Fibroblast of villous mesenchyme (primary cell): ENCODE results near the gene ITPK1. TPM values are rescaled to one million over a fixed set of nuclear protein-coding genes. Genes with fewer than 3 reads are reported as not detected.
A peak's percentile ranks its signal among the peaks of the same experiment; 100 is the strongest.
"Not testable (repeated sequence)": the region's sequence is repeated elsewhere in the genome, so short reads cannot be mapped to it uniquely, and the experiment has no call there.

Experiments
- DNase-seq: peaks from one replicate; pipeline ENCODE4 v3.0.0-alpha.2; 2010; ENCODE audit warnings: low read depth
- H3K4me3 ChIP-seq: 2 replicates; pipeline ENCODE4 v1.5.1; 2011; ENCODE audit warnings: low read depth, mild to moderate bottlenecking, low read length
- CTCF ChIP-seq: IDR thresholded peaks from 2 replicates; pipeline ENCODE4 v1.5.1; 2012; ENCODE audit warnings: low read depth, mild to moderate bottlenecking, low read length; ENCODE audit not compliant: insufficient read depth
- total RNA-seq: library from RNA; depleted of rRNA; stranded (reverse); fragments of >200 nt; gene quantifications from 2 replicates; pipeline ENCODE4 v1.2.3, GENCODE V29; 2012

Gene ITPK1
- 11.6 and 15.5 TPM in 2 replicates for total RNA-seq

DNA sequence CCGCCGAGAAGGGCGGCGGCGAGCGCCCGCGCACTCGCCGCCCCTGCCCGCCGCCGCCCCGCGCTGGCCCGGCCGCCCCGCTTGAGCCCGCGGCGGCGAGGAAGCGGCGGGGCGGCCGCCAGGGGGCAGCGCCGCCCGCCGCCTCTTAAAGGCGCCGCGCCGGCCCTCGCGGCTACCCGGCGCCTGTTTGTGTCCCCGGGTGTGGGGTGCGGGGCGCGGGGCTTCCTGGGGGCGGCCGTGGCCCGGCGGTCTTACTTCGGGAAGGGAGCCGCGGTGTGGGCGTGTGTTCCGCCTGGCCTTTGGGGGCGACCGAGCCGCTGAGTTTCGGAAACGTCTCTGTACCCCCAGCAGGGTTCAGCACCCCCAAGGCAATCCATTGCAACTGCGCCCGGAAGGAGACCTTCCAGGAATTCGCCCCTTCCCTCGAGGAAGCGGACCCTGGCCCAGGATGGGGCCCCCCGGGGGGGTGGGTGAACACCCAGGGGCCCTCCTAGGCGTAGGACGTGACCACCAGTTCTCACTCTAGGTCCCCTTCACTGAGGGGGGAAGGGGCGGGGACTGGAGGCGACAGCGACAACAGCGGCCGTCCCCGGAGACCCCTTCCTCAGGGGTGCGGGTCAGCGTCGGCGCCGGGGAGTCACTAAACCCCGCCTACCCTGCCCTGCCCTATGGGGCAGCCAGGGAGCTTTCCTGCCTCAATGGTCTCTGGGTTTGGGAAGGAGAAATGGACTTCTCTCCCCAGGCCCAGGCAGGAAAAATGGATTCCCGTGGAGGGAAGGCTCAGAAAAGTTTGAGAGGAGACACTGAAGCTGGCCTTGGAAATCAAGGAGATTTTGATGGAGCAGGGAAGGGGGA is at the start of gene ITPK1:
Gene ITPK1 (minus strand): TSS at position 105 of the 855 bp plus-strand sequence. CDS start 762 bp downstream, outside the sequence.
- peak; percentile 4 for TF ChIP-seq CTCF
- H3K4me3 ChIP-seq = peak within 1 kb of the TSS; percentile 76
- DNase-seq = peak; percentile 48

DNA sequence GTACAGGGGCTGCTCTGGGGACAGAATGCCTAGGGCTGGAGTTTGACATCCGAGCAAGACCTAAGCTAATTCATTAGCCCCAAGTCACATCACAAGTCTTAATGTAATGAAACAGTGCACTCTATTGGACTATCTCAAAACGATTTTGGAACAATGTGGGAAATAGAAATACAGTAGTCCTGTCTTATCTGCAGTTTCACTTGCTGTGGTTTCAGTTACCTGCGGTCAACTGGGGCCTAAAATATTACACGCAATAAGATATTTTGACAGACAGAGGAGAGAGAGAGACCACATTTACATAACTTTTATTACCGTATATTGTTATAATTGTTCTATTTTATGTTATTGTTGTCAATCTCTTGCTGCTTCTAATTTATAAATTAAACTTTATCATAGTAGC is 47.8 kb upstream of the ITPK1 start:
- DNase-seq = no peak
- no peak overlapping the region for H3K4me3 ChIP-seq
- TF ChIP-seq CTCF = no peak

DNA sequence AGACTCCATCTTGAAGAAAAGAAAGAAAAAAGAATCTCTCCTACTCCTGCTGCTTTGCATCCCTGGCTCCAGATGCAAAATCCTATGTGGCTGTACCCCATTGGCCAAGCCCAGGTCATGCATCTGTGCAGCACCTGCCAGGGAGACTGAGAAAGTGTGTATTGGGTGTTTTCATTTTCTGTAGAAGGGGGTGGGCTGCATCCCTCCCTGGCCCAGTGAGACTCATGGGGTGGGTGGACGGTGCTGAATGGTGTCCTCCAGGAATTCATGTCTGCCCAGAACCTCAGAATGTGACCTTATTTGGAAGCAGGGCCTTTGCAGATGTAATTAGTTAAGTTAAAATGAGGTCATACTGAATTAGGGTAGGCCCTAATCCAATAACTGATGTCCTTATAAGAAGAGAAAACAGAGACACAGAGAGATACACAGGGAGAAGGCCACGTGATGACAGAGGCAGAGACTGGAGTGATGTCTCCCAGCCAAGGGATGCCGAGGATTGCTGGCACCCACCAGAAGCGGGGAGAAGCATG is 45.8 kb upstream of the ITPK1 start:
- no peak for DNase-seq
- H3K4me3 ChIP-seq = no peak overlapping the region
- TF ChIP-seq CTCF = no peak

DNA sequence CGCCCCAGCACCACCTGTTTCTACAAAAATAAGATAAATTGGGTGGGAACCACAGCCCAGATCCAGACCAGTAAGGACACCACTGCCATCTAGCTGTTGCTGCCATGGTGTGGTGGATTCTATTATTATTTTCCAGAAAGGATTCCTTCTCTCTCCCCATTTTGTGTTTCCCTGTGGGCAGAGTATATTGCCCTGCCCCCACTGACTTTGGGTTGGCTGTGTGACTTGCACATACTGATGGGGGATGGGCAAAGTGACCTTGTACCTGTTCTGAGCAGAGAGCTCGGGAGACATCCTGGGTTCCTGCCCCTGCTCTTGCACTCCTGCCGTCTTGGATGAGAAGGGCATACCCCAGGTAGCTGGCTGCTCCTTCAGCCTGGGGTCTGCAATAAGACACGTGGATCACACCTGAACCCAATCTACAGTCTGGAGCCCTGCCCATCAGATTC is 44.7 kb upstream of the ITPK1 start:
- peak; percentile 43 for TF ChIP-seq CTCF
- DNase-seq = no peak
- no peak overlapping the region for H3K4me3 ChIP-seq

- not testable (repeated sequence) for H3K4me3 ChIP-seq, DNase-seq
Measured at GRCh38 chr14:93159625-93160352, 44.1 kb upstream of the ITPK1 start.

DNA sequence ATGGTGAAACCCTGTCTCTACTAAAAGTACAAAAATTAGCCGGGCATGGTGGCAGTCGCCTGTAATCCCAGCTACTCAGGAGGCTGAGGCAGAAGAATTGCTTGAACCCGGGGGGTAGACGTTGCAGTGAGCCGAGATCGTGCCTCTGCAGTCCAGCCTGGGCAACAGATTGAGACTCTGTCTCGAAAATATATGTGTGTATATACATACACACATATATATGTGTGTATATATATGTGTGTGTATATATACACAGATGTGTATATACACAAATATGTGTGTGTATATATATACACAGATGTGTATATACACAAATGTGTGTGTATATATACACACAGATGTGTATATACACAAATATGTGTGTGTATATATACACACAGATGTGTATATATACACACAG is 42.6 kb upstream of the ITPK1 start:
- not testable (repeated sequence) for H3K4me3 ChIP-seq, DNase-seq

DNA sequence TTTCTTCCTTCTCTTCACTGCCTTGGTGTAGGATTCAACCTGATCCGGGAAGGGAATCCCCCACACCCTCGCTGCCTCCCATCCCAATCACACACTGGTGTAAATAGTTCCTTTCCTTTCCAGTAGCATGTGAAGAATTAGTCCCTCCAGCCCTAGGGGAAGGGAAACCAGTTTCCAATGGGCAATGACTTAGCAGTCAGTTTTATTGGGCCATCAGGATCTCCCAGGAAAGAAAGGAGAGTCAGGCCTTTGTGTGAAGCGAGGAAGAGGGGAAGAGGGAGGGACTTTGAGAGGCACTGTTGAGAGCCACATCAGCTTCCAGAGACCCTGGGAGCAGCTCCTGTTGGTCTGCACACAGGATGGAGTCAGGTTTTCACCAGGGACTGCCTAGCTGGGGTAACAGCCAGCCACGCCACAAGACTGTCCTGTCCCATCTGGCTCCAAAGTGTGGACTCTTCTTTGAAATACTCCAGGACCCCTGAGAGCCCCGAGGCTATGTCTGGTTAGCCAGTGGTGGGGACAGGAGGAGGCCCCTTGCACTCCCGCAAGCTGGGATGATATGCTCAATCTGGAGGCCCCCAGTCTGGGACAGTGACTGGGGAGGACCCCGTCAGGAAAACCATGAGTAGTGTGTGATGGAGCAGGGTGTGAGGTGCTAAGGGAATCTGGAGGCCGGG is 41.1 kb upstream of the ITPK1 start:
- no peak overlapping the region for H3K4me3 ChIP-seq
- DNase-seq = no peak
- no peak for TF ChIP-seq CTCF
